ENCODE results near the gene IKZF1. TPM values are rescaled to one million over a fixed set of nuclear protein-coding genes. Genes with fewer than 3 reads are reported as not detected.

The IKZF1 gene
- total RNA-seq, 1 donor from 2014 or later, result 8.5 TPM

DNA sequence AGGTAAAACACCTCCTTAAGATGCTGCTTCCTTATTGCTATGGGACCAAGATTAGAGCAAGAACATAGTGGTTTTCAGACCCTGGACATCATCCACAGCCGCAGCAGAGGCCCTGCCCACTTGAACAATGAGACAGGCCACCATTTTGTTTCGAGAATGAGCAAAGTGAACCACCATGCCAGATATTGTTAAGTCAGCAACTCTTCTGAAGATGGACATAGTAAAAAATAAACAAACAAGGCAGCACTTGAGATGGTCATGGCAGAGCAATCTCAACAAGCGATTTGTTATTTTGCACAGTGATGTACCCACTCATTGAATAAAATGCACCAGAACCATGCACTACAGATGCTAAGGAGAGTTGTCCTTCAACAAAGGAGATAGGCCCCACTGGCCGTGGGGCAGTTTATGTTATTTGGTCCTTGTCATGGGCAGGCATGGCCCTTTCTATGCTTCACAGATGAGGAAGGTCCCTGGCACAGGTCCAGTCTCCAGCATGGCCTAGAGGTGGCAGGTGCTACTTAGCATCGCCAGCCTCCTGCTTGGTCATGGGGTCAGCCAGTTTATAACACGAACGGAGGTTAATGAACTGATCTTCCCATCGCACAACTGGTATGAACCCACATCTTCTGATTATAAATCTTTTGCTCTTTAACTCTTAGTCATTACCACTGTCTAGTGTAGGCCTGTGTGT, 44.1 kb downstream of the IKZF1 start:
- H3K27ac Mint-ChIP-seq (ENCODE audit: unreplicated experiment), result no peak overlapping the region
- no peak overlapping the region for H3K4me3 Mint-ChIP-seq
- no peak for DNase-seq (ENCODE audit: low read depth, low spot score)
- no peak for TF ChIP-seq CTCF (conservative IDR thresholded peaks at IDR 0.05)
- no peaks in the 10 kb centered on the region for H3K9me3 Mint-ChIP-seq
- no peaks in the 10 kb centered on the region for H3K27me3 Mint-ChIP-seq (ENCODE audit: low read depth)
- H3K36me3 Mint-ChIP-seq (ENCODE audit: low read depth), result no peaks in the 10 kb centered on the region
- H3K4me1 Mint-ChIP-seq, result peaks cover 4% of the 10 kb centered on the region

GRCh38 chr7:50349399-50349798, 44.9 kb downstream of the IKZF1 start:
- no peak for TF ChIP-seq CTCF (conservative IDR thresholded peaks at IDR 0.05)
- no peaks in the 10 kb centered on the region for H3K27me3 Mint-ChIP-seq (ENCODE audit: low read depth)
- no peaks in the 10 kb centered on the region for H3K36me3 Mint-ChIP-seq (ENCODE audit: low read depth)
- no peaks in the 10 kb centered on the region for H3K9me3 Mint-ChIP-seq
- no peak overlapping the region for H3K27ac Mint-ChIP-seq (ENCODE audit: unreplicated experiment)
- H3K4me3 Mint-ChIP-seq, result no peak overlapping the region
- DNase-seq (ENCODE audit: low read depth, low spot score), result no peak
- H3K4me1 Mint-ChIP-seq, result peaks cover 4% of the 10 kb centered on the region

- TF ChIP-seq CTCF (conservative IDR thresholded peaks at IDR 0.05), result no peak
- H3K36me3 Mint-ChIP-seq (ENCODE audit: low read depth), result no peaks in the 10 kb centered on the region
- no peak overlapping the region for H3K4me3 Mint-ChIP-seq
- H3K27ac Mint-ChIP-seq (ENCODE audit: unreplicated experiment), result no peak overlapping the region
- H3K9me3 Mint-ChIP-seq, result no peaks in the 10 kb centered on the region
- H3K4me1 Mint-ChIP-seq, result peaks cover 4% of the 10 kb centered on the region
- no peaks in the 10 kb centered on the region for H3K27me3 Mint-ChIP-seq (ENCODE audit: low read depth)
- DNase-seq (ENCODE audit: low read depth, low spot score), result no peak
These were observed 45.7 kb downstream of the IKZF1 start for GRCh38 chr7:50349963-50350944.

DNA sequence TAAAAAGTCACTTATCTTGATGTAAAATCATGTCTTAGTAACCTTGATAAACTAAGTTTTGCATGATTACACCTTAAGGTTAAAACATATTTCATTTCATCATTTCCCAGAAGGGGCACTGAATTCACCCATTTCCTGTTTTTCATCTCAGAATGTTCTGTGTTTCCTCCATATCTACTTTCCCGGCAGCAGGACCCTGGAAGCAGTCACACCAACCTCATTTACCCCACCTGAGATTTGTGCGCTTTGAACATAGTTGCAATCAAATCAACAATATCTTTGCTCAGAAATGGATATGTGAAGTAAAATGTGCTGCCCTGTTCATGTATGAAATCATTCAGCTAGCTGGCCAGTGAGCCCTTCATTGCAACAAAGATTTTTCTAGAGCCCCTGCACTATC, 46.8 kb downstream of the IKZF1 start:
- no peaks in the 10 kb centered on the region for H3K9me3 Mint-ChIP-seq
- no peak for DNase-seq (ENCODE audit: low read depth, low spot score)
- no peaks in the 10 kb centered on the region for H3K27me3 Mint-ChIP-seq (ENCODE audit: low read depth)
- no peak for TF ChIP-seq CTCF (conservative IDR thresholded peaks at IDR 0.05)
- H3K27ac Mint-ChIP-seq (ENCODE audit: unreplicated experiment), result no peak overlapping the region
- H3K4me3 Mint-ChIP-seq, result no peak overlapping the region
- H3K4me1 Mint-ChIP-seq, result peaks cover 3% of the 10 kb centered on the region
- H3K36me3 Mint-ChIP-seq (ENCODE audit: low read depth), result no peaks in the 10 kb centered on the region

DNA sequence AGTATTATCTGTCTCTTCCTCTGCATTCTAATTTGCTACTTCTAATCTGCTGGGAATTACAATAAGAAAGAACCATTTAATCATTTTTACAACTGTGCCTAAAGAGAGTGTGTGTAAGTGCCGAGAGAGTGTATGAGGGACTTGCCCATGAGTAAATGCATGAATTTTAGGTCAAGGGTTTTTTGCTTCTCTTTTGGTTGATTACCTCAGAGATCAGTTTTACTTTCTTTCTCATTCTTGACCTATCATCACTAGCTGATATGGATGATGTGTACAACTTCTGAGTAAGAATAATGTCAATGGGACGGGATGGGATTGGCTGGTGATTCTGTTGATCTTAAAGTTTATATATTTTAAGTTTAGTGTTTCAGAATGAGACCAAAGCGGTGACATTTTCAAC, 47.8 kb downstream of the IKZF1 start:
- Mint-ChIP-seq H3K4me3 (no peak overlapping the region), H3K27ac (ENCODE audit: unreplicated experiment) (no peak overlapping the region), H3K4me1 (no peaks in the 10 kb centered on the region), H3K36me3 (ENCODE audit: low read depth) (no peaks in the 10 kb centered on the region), H3K9me3 (no peaks in the 10 kb centered on the region), H3K27me3 (ENCODE audit: low read depth) (no peaks in the 10 kb centered on the region)
- no peak for TF ChIP-seq CTCF (conservative IDR thresholded peaks at IDR 0.05)
- no peak for DNase-seq (ENCODE audit: low read depth, low spot score)
